HG02642 (cell line): ENCODE measurements around the gene IRX4.

Experiments used
- ATAC-seq: cut with Tn5 transposase; IDR thresholded peaks from one replicate; pipeline ENCODE4 v1.9.1; 2021; ENCODE audit warnings: mild to moderate bottlenecking; ENCODE audit not compliant: unreplicated experiment, poor library complexity

IRX4 gene

DNA sequence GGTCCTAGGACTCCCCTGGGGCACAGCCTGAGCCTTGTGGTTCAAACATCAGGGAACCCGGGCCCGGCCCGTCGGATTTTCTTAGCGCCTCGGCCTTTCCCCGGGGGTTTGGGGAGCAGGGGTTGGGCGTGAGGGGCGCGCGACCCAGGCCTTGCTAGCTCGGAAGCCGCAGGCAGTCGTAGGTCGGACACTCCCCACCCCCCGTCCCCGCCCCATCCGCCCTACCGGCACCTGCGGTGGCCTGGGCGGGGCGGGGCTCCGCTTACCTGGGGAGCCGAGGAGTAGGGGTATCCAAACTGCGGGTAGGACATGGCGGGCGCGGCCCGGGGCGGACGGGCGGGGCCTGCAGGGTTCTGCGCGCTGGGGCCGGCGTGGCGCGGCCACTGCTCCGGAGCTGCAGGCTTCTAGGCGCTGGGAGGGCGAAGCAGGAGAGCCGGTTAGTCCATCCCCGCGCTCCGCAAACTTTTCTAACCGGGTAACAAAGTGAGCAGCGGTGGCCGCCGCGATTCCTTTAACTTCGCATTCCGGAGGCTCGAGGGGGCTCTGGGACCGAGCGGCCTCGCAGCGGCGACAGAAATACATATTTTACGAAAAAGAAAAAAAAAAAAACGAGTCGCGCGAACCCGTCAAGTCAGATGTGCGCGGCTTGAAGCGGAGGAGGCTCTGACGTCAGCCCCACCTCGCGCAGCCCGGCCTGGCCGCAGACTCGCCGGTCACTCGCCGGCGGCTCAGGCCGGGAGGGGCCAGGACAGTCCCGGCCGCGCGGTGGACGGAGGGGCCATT is at the start of gene IRX4:
Gene IRX4, minus strand, starts transcription at position 589 of the 783 bp plus-strand sequence. Its CDS starts 278 bp downstream, at position 311.
- no peak for ATAC-seq

DNA sequence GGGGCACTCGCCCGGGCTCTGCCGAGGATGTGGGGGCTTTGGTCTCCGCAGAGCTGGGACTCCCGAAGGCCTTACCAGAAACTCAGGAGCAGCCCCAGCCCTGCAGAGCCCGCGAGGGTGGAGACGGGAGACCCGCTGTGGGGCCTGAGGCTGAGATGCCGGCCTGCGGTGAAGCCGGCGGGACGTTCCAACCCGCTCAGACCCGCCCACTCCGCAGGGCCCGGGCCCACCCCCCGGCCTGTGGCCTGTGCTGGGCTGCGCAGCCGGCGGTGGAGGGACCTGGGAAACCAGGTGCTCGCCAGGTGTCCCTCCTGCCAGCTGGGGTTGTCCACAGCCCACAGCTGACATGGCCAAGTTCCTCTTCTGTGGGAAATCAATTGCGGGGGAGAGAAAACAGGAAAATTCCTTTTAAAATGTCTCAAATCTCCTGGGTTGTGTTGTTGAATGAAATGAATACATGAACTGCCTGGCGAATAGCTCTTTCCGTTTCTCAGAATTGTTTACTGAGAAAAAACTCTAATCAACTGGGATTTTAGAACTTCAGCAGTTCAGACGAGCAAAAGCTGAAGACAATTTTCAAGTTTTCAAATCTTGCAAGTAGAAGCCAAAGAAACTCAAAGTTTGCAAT is 49.0 kb upstream of the IRX4 start:
- ATAC-seq = no peak

DNA sequence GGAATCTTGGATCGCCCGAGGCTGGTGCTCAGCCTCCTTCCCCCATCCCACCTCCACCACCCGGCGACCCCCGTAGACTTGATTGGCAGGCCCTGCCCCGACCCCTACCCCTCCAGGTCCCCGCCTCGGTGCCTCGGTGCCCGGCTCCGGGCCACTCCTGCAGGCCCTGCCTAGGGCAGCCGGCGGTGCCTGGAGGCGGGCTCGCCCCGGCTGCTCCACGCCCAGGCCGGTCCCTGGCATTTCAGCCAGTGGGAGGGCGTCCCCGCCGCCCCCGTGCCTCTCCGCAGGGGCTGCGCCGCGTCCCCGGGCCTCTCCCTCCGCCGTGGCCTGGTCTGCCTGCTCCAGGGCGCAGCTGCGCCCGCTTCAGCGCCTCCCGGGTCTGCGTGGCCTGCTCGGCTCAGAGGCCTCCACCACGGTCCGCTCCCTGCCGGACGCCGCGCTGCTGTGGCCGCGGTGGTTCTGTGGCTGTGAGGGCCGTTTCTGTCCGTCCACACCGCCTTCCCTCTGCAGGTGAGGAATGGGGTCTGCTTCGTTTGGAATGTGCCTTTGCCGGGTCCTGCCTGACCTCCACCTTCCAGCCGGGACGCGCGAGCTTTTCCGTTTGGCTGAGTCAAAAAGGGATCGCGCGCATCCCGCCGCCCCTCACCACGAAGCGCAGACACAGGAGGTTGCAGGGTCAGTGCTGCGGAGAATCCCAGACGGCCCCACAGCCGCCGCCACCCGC is 48.3 kb upstream of the IRX4 start:
- ATAC-seq = no peak

DNA sequence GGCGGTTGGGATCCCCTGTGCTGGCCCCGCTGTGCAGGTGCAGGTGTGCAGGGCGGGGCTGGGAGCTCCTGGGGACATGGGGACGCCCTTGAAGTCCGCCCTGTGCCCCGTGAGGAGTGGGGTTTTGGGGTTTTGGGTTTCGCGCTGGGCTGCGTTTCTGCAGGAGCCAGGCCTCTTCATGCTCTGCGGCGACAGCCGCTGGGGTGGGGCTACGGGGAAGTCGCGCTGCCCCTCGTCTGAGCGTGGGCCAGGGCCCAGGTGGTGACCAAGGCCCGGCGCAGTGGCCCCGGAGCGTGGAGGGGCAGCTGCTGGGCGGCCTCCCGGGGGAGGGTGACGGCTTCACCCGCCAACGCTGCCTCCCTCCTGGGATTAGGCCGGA is 47.8 kb upstream of the IRX4 start:
- no peak for ATAC-seq

DNA sequence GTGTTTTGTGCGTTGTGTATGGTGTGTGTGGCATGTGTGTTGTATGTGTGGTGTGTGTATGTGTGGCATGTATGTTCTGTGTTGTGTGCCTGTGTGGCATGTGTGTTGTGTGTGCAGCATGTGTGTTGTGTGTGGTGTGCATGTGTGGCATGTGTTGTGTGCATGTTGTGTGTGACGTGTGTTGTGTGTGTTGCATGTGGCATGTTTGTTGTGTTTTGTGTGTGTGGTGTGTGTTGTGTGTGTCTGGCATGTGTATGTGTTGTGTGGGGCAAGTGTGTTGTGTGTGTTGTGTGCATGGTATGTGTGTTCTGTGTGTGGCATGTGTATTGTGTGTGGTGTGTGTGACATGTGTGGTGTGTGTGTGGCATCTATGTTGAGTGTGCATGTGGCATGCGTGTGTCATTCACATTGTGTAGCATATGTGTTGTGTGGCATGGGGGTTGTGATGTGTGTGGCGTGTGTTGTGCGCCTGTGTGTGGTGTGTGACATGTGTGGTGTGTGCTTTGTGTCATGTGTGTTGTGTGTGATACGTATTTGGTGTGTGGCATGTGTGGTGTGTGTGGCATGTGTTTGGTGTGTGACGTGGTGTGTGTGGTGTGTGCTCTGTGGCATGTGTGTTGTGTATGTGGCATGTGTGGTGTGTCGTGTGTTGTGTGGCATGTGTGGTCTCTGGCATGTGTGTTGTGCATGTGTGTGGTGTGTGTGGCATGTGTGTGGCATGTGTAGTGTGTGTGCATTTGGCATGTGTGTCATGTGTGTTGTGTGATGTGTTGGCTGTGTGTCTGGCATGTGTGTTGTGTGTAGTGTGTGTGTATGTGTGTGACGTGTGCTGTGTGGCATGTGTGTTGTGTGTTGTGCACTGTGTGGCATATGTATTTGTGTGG is 46.6 kb upstream of the IRX4 start:
- ATAC-seq = no peak

DNA sequence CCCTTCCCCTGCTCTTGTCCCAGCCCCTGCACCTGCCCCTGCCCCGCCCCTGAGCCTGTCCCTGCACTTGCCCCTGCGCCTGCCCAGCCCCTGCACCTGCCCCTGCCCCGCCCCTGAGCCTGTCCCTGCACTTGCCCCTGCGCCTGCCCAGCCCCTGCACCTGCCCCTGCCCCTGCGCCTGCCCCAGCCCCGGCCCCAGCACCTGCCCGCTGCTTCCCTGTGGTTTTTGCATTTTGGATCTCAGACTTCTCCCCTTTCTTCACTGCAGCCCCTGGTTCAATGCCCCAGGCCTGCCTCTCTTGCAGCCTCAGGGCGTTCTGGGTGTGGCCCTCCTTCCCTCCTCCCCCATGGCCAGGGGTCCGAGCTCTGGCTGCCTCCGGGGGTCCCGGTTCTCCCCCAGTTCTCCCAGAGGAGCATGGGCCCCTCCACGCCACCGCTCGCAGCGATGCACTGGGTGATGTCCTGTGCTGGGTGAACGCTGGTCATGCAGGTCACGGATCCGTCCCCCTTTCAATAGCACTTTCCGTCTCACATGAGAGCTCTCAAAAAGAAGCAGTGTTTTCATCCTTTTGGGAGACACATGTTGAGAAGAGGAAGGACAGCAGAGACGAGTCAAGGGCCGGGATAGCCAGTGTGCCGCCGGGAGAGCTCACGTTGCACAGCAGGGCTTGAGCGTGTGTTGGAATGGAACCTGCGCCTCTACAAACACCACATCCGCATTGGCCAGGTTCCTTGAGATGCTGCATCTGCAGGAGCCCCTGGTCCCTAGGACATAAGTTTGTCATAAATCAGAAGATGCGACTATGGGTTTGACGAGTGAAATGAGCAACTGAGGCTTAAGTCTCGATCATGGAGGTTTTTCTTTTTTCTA is 44.0 kb upstream of the IRX4 start:
- ATAC-seq = no peak

DNA sequence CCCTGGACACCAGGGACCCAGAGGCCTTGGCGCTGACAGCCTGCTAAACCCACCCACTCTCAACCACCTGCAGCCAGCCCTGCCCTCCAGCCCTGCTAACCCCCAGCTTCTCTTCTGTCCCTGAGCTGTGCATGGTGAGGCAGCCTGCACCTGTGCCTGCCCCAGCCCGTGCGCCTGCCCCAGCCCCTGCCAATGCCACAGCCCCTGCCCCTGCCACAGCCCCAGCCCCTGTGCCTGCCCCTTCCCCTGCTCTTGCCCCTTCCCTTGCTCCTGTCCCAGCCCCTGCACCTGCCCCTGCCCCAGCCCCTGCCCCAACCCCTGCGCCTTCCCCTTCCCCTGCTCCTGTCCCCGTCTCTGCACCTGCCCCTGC is 43.3 kb upstream of the IRX4 start:
- ATAC-seq = no peak

DNA sequence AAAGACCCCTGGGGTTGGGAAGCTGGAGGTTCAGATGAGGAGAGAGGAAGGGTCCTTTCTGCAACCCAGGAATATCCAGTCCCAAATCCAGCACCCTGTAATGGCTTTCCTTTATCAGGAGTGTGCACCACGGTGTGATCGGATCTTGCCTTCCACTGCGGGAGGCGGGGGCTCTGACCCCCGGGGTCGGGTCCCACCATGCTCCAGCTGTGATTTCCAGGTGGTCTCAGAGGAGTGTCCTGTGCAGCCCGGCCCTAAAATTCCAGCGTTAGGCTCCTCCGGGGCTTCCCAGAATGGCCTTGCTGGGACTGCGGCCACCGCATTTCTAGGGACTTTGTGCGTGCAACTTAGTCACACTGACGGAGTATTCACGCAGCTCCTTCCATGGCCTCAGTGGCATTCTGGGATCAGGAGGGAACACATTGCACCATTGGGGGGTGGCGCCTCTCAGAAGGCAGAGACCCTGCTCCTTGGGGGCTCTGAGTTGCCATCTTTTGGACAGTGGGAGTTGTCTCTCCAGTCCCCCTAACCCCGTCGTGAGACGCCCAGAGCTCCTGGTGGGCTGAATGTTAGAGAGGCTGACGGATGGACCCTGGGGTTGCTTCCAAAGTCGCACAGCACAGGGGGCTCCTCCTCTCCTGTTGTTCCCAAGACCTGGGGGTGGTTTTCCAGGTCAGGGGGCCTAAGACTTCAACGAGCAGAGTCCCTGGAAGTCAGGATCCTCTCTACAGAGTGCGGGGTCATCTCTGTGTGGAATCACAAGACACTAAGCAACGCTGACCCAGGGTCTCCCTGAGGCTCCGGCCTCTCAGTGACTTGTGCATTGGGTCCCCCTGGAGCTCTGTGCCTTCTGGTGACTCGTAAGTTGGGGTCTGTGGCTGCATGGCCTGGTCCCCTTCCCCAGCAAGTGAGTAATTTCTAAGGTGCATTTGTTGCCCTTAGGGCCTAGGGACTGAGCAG is 42.7 kb upstream of the IRX4 start:
- ATAC-seq = no peak

DNA sequence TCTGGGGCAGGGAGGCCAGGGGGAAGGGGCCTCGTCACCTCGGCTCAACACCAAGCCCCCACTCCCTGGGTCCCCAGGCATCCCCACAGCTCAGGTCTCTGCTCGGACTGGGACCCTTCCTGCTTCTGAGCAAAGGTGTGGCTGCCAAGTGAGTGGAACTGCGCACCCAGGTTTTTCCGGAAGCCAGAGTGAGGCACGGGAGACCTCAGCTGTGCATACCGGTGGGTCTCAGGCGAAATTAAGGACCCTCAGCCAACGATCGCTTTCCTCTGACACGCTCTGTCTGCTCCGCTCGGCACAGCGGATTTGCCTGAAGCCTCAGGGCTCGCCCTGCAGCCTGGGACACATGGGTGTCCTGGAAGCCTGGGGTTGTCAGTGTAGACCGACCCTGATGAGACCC is 41.0 kb upstream of the IRX4 start:
- ATAC-seq = no peak

DNA sequence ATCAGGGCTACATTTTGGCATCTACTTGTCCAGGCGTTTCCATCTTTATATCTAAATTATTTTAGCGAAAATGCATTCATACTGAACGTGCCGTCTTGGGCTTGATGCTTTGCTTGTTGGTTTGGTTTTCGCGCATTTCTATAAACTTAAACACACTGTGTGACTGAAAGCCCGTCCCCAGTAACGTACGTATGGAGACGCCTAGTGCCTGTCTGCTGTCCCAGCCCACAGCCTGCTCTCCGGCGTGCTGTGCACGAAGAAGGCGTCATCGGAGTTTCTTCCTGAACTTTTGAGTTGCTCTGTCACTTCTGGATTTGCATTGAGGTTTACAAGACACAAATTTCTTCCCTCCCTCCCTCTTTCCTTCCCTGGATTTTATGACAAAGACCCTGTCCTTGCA is 40.6 kb upstream of the IRX4 start:
- no peak for ATAC-seq

DNA sequence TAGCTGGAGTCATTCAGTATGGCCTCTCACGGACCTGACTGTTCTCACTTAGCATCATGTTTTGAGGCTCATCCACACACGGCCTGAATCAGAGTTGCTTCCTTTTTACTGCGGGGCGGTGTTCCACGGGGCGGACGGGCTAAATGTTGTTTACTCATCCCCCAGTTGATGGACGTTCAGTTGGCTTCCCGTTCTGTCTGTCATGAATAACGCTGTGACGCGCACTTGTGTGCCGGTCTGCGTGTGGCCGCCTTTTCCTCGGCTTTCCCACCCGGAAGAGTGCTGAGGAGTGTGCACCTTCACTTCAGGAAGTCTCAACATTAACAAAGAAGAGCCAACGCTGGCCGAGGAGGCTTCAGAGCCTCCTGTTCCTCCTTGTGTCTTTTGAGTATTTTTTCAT is 39.0 kb upstream of the IRX4 start:
- no peak for ATAC-seq

DNA sequence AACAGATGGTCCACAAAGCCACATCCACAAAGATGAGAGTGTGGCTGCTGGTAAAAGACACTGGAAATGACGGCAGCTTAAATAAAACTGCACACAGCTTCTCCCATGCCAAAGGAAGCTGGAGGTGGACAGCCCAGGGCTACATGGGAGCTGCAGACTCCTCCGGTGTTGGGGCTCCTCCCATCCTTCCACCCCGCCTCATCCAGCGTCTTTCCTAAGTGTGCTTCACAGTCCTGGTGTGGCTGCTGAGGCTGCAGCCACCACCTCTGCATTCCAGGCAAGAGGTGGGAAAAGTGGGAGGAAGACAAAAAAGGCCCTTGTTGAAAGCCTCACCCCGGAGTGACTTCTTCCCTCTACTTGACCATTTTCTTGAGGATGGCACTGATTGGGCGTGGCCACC is 37.0 kb upstream of the IRX4 start:
- ATAC-seq = no peak

DNA sequence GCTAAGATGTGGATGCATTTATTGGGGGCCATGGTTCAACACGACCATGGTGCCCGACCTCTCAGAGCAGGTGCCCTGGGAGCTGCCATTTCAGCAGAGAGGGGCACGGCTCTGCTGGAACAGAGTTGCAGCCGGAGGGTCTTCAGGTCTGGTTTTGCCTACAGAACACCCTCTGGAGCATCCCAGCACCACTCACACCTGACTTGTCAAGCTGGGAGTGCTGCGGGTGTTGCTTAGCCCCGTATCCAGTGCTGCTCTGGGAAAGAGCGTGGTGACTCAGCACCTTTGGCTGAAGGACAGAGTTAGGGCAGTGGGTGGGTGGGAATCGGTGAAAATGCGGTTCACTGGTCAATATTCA is 36.5 kb upstream of the IRX4 start:
- no peak for ATAC-seq

DNA sequence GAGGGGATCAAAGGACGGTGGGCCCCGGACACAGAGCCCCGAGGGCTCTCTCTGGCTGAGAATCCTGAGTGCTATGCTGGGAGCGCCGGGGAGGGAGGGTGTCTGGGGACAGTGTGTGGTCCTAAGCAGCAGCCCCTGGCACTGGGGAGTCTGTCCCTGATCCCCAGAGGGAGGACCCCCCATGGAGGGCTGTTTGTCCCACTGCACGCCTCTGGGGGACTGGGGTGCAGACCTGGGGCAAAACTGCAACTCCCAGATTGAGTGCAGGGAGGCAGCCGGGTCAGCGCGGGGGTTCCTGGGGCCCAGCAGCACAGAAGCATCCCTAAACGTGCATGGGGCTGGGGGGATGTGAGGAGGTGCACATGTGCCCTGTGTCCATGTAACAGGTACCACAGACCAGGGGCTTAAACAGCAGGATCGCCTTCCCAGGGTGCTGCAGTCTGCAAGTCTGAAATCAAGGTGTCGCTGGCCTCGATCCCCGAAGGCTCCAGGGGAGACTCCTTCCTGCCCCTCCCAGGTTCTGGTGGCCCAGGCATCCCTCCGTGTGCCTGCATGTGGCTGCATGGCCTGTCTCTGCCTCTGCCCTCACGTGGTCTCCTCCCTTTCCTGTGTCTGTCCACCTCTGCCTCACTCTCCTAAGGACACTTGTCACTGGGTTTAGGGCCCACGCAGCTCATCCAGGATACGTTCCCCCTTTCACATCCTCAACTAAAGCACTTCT is 35.9 kb upstream of the IRX4 start:
- ATAC-seq = no peak

DNA sequence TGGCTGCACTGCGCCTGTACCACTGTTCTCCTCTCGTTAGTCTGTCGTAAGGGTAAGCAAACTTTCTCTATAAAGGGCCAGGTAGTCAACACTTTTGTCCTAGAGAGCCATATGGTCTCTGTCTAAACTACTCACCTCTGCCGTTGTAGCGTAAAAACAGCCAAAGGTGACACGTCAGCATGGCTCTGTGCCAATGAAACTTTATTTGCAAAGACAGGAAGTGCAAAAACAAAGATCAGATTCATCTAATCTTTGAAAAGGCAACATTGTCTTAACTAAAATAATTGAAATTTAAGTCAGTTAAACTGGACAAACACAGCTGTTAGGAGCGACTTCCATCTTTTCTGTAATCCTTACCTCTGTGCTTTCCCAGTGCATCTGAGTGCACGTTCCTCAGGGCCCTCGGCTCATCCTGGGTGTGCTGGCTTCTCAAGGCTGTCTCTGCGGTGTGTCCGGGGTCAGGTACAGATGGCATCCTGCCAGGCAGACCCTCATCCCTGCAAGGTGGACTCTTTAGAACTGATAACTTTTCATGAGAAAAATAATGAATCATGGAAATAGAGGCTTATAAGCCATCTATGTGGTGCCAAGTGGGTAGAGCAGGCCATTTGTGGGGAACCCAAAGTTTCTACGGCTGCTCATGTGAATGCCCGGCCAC is 35.2 kb upstream of the IRX4 start:
- no peak for ATAC-seq

DNA sequence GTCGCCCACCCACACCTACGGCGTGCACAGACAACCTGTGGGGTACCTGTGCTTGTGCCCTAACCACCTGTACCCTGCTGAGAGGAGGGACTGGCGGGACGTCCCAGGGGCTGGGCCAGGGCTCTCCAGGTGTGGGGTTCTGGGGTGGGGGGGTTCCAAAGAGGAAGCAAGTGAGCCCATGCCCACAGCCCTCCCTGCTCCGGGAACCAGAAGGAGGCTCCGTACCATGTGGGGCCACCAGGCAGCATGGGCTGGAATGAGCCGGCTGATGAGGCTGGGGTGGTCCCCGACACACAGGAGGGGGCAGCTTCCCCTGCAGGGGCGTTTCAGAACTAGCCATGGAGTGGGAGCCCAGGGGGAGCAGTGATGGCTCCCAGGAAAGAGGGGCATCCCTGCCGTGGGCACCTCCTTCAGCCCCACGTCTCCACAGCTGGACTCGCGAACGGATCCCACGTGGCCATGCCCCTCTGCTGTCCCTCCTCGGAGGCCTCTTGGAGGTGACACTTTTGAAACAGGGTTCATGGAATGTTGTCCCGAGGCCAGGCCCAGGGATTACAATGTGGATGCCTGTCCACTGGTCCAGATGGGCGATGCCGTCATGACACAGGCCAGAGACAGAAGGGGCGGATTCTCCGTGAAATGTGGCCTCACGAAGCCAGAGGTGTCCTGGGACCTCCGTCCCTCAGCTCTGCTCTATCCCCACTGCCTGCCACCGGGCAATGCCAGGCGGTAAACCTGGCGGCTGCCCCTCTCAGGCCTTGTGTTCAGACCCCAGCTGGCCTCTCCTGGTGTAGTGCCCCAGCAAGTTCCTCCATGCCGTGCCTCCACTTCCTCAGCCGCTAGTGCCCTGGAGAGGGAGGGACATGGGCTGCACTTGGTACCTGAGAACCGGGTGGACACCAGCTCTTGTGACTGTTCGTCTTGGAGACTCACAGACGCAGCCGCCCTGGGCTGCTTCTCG is 33.6 kb upstream of the IRX4 start:
- ATAC-seq = no peak
